Germinal center (tissue), 1 donor: Measurements from ENCODE around the gene CHODL.

Experiments
- DNase-seq: peaks from one replicate; pipeline ENCODE4 v3.0.0; 2012; ENCODE audit warnings: mixed read lengths, low spot score

Gene CHODL

GRCh38 chr21:18289876-18290275, 45.2 kb downstream of the CHODL start:
- no peak for DNase-seq

GRCh38 chr21:18294100-18294499, 49.5 kb downstream of the CHODL start:
- no peak for DNase-seq

- DNase-seq, result no peak
Observed at GRCh38 chr21:18298228-18298627, 53.6 kb downstream of the CHODL start.
